ENCODE results near the gene FBXL13.

FBXL13 gene

DNA sequence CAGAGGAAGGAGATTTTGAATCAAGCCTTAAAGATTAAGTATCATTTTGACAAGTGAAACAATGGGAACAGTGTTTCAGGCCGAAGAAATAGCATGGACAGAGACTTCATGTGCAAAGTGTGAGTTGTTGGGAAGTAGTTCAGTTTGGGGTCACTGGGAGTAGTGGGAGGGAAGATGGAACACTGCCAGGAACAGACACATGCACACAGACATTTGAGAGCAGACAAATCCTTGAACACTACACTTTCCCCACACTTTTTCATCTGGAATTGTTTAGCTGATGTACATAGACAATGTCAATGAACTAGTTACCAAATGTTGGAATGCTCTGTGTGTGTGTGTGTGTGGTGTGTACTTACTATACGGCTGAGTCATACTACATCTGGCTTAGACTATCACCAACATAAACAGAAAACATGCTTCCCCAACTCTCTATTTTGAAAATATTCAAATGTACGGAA, 214.2 kb downstream of the FBXL13 start:
- no peak for DNase-seq (ENCODE audit: low read depth)
- no peak overlapping the region for H3K4me3 ChIP-seq (ENCODE audit: low read depth, low read length)
- no peak for TF ChIP-seq CTCF (IDR thresholded peaks at IDR 0.05; ENCODE audit: control insufficient read depth, extremely low read depth, insufficient read depth)

DNA sequence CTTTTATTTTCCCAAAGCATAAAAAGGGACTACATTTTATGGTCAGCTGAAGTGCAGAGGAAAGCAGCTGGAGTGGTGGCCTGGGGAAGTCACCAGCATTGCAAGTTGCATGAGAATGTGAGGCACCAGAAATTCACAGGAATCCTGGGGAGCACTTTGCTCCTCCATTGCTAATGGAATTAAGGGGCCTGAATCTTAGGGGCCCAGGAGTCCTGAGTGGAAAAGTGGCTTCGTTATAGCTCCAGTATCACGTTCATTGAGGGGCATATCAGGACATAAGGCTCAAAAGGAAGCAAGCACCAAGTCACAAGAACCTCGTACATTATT, 214.8 kb downstream of the FBXL13 start:
- no peak overlapping the region for H3K4me3 ChIP-seq (ENCODE audit: low read depth, low read length)
- no peak for TF ChIP-seq CTCF (IDR thresholded peaks at IDR 0.05; ENCODE audit: control insufficient read depth, extremely low read depth, insufficient read depth)
- no peak for DNase-seq (ENCODE audit: low read depth)

DNA sequence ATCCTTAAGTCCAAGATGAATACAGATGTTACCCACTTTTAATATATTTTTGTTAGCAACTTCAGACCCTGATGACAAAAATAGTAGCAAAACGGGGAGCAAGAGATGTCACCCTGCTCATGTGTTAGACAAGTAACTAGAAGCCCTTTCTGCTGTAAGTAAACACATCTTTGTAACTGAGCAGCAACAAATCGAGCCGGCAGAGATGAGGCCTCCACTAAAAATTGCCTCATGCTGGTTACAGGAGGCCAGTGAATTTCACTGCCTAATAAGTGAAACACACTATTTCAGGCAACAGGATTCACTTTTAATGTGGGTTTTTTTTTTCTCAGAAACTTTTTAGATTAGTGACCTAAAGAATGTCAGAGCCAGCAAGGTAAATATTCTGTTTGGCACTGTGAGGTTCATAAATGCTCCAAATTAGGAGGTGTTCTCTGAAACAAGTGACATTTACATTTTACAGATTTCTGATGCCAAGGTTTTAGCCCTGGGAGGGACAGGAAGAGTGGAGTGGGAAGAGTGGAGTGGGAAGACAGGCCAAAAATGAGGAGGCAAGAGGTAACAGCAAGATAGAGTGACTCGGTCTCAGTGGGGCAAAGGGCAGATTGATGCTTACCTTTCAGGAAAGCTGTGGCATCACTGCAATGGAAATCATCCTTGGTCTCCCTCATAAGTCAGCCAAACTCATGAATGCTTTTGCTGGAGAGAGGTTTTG, 215.4 kb downstream of the FBXL13 start:
- TF ChIP-seq CTCF (IDR thresholded peaks at IDR 0.05; ENCODE audit: control insufficient read depth, extremely low read depth, insufficient read depth), result no peak
- no peak for DNase-seq (ENCODE audit: low read depth)

DNA sequence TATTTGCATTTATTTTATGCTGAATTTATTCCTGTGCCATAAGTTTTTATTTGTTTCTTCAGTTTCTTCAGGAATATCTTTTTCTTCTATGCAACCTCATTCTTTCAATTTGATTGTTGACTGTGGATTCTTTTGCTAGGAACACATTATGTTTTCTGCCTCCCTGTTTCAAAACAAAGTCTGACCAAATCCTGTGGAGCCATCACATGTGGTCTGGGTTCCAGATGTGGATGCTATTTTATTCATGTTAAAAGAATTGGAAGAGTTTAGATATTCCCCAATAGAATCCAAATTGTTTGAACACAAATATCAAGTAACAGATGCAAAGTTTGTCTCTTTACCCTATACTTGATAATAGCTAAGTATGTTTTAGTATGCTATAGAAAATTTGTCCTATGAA, 218.6 kb downstream of the FBXL13 start:
- H3K4me3 ChIP-seq (ENCODE audit: low read depth, low read length), result no peak overlapping the region
- TF ChIP-seq CTCF (IDR thresholded peaks at IDR 0.05; ENCODE audit: control insufficient read depth, extremely low read depth, insufficient read depth), result no peak
- DNase-seq (ENCODE audit: low read depth), result no peak

More for the DNA sequence above, 215.4 kb downstream of the FBXL13 start:
- H3K4me3 ChIP-seq (ENCODE audit: low read depth, low read length), result no peak overlapping the region

DNA sequence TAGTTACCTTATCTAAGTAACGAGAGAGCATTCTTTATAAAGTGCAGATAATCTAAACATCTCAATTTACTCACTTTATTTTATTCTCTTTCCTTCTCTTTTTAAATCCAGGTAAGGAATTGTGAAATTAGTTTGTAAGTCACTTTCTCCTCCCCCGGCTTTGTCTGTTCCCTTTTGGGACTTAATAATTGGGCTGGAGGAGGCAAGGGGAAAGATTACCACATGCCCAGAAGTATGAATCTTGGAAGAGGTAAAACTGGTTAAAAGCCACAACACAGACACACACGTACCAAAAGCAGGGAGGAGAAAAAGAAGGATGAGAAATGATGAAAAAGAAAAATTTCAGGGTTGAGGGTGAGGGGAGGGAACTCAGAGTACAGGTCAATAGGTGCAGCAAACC, 225.1 kb downstream of the FBXL13 start:
- no peak for DNase-seq (ENCODE audit: low read depth)
- TF ChIP-seq CTCF (IDR thresholded peaks at IDR 0.05; ENCODE audit: control insufficient read depth, extremely low read depth, insufficient read depth), result no peak
- no peak overlapping the region for H3K4me3 ChIP-seq (ENCODE audit: low read depth, low read length)

DNA sequence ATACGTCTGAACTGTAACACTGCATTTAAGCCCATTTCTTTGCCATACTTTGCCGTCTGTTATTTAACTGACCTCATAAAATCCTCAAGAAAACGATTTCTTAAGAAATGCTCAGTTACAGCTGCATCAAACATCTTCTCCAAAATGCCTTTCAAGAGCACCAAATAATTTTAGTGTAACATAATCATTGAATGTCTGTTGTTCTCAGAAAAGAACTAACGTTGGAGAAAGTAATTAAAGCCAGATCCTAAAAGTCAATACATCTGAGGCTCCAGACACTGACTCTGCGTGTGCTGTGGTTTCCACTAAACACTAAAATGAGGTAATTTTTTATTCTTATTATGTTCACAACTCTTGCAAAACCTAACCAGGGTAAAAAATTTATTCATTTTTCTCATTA, 225.5 kb downstream of the FBXL13 start:
- no peak for DNase-seq (ENCODE audit: low read depth)
- H3K4me3 ChIP-seq (ENCODE audit: low read depth, low read length), result no peak overlapping the region
- TF ChIP-seq CTCF (IDR thresholded peaks at IDR 0.05; ENCODE audit: control insufficient read depth, extremely low read depth, insufficient read depth), result no peak

- TF ChIP-seq CTCF (IDR thresholded peaks at IDR 0.05; ENCODE audit: control insufficient read depth, extremely low read depth, insufficient read depth), result no peak
- no peak overlapping the region for H3K4me3 ChIP-seq (ENCODE audit: low read depth, low read length)
- no peak for DNase-seq (ENCODE audit: low read depth)
These were observed 229.2 kb downstream of the FBXL13 start for GRCh38 chr7:102845346-102845745.
